HCT116 (cell line): Measurements from ENCODE around the gene SLC7A7. TPM values are rescaled to one million over a fixed set of nuclear protein-coding genes. Genes with fewer than 3 reads are reported as not detected.

Experiments
- ATAC-seq: fragments of 200-7000 bp; cut with Tn5 transposase; 2 replicates; pipeline ENCODE4 v1.9.1; 2020; ENCODE audit warnings: mild to moderate bottlenecking, moderate library complexity
- BruUV-seq: library from RNA; stranded (reverse); fragments of 400-500 nt; replicated peaks from 2 replicates; lab custom pipeline; 2021; lab: Mats Ljungman, UMichigan
- CTCF ChIA-PET: fragments of 300-600 bp; sonication (Branson Sonifier 250); formaldehyde crosslinking; loops from one replicate; lab custom pipeline; 2021; ENCODE audit warnings: antibody characterized with exemption; lab: Charles Lee
- POLR2A ChIA-PET: fragments of 300-600, 350-600 bp; sonication (Branson Sonifier 250); formaldehyde crosslinking; loops from one replicate; lab custom pipeline; 2021; ENCODE audit warnings: antibody characterized with exemption; lab: Charles Lee
- RAD21 ChIA-PET, 2 experiments: fragments of 300-600 bp; sonication (Branson Sonifier 250); formaldehyde crosslinking; loops; one replicate each; lab custom pipeline; 2023; ENCODE audit warnings: low total read pairs in 2 of 2; ENCODE audit not compliant: uncharacterized antibody in 2 of 2, unreplicated experiment in 2 of 2, low non-redundant PET in 1 of 2; lab: Charles Lee
- DNase-seq: peaks from one replicate; pipeline ENCODE4 v3.0.0-alpha.2; 2010; ENCODE audit warnings: low read depth, low spot score
- H2AFZ ChIP-seq: fragments of 200-600 bp; shearing (Covaris generic), sonication (generic); 2 replicates; pipeline ENCODE4 v1.6.1; 2017; ENCODE audit warnings: low read depth, mixed run types, mixed read lengths, antibody characterized with exemption, low read length; ENCODE audit not compliant: poor library complexity, severe bottlenecking
- H3K27ac ChIP-seq: 2 replicates; pipeline ENCODE4 v1.5.1; 2012; ENCODE audit warnings: low read depth, low read length
- H3K27me3 ChIP-seq: fragments of 200-600 bp; sonication (generic); 2 replicates; pipeline ENCODE4 v1.6.1; 2016; ENCODE audit warnings: mixed run types, low read length, mixed read lengths; ENCODE audit not compliant: insufficient read depth
- H3K36me3 ChIP-seq, 2 experiments: fragments of 200-500 bp in 1 of 2; fragments of 200-600 bp in 1 of 2; sonication (Bioruptor generic) in 1 of 2; sonication (generic) in 1 of 2; 2 replicates each; pipeline versions ENCODE4 v1.5.1 to v1.6.1; 2014 to 2016; ENCODE audit warnings: low read length in 2 of 2, inconsistent platforms in 1 of 2, mixed read lengths in 1 of 2, mixed run types in 1 of 2; ENCODE audit not compliant: insufficient read depth in 2 of 2, control insufficient read depth in 1 of 2
- H3K4me1 ChIP-seq, 2 experiments: fragments of 200-600 bp in 1 of 2; sonication (generic) in 1 of 2; 2 replicates each; pipeline versions ENCODE4 v1.5.1 to v1.6.1; 2012 to 2017; ENCODE audit warnings: low read length in 2 of 2, inconsistent platforms in 1 of 2, mild to moderate bottlenecking in 1 of 2, mixed read lengths in 1 of 2, mixed run types in 1 of 2, moderate library complexity in 1 of 2; ENCODE audit not compliant: insufficient read depth in 2 of 2, control insufficient read depth in 1 of 2
- H3K4me2 ChIP-seq: fragments of 200-600 bp; sonication (generic); 2 replicates; pipeline ENCODE4 v1.6.1; 2017; ENCODE audit warnings: mixed run types, low read length, mixed read lengths
- H3K4me3 ChIP-seq, 2 experiments: fragments of 200-600 bp in 1 of 2; sonication (generic) in 1 of 2; replicated peaks in 1 of 2; 2 replicates each; pipeline ENCODE4 v1.5.1; 2011 to 2016; ENCODE audit warnings: low read length in 2 of 2, control low read depth in 1 of 2, low read depth in 1 of 2, mild to moderate bottlenecking in 1 of 2, mixed read lengths in 1 of 2, mixed run types in 1 of 2
- H3K79me2 ChIP-seq: fragments of 200-600 bp; sonication (generic); 2 replicates; pipeline ENCODE4 v1.6.1; 2017; ENCODE audit warnings: mild to moderate bottlenecking, mixed run types, low read length, moderate library complexity, mixed read lengths; ENCODE audit not compliant: insufficient read depth
- H3K9ac ChIP-seq: fragments of 200-600 bp; sonication (generic); 2 replicates; pipeline ENCODE4 v1.6.1; 2016; ENCODE audit warnings: low read length, mixed read lengths
- H3K9me2 ChIP-seq: fragments of 200-600 bp; sonication (generic), shearing (Covaris generic); 2 replicates; pipeline ENCODE4 v1.6.1; 2017; ENCODE audit warnings: mixed run types, mild to moderate bottlenecking, moderate library complexity; ENCODE audit not compliant: insufficient read depth
- H3K9me3 ChIP-seq, 2 experiments: fragments of 200-500 bp in 1 of 2; fragments of 200-600 bp in 1 of 2; sonication (Bioruptor generic) in 1 of 2; sonication (generic) in 1 of 2; 2 replicates each; pipeline ENCODE4 v1.6.1; 2014 to 2017; ENCODE audit warnings: low read length in 2 of 2, mixed read lengths in 2 of 2, inconsistent platforms in 1 of 2, low read depth in 1 of 2, mild to moderate bottlenecking in 1 of 2, mixed run types in 1 of 2, moderate library complexity in 1 of 2; ENCODE audit not compliant: control insufficient read depth in 1 of 2, insufficient read depth in 1 of 2
- H4K20me1 ChIP-seq: fragments of 200-600 bp; sonication (generic), shearing (Covaris generic); 2 replicates; pipeline ENCODE4 v1.6.1; 2017; ENCODE audit warnings: mixed run types, mild to moderate bottlenecking, moderate library complexity; ENCODE audit not compliant: insufficient read depth
- CBX3 ChIP-seq: IDR thresholded peaks from 2 replicates; pipeline ENCODE4 v1.6.1; 2012; ENCODE audit warnings: low read depth
- CEBPB ChIP-seq: IDR thresholded peaks from 2 replicates; pipeline ENCODE4 v1.6.1; 2012; ENCODE audit warnings: low read depth
- EGR1 ChIP-seq: IDR thresholded peaks from 2 replicates; pipeline ENCODE4 v1.6.1; 2012; ENCODE audit warnings: low read depth
- EZH2 ChIP-seq: fragments of 200-600 bp; sonication (generic); IDR thresholded peaks from 2 replicates; pipeline ENCODE4 v1.6.1; 2017; ENCODE audit warnings: antibody characterized with exemption, mixed run types
- EZH2phosphoT487 ChIP-seq: fragments of 200-600 bp; IDR thresholded peaks from 2 replicates; pipeline ENCODE4 v1.6.1; 2018; ENCODE audit warnings: antibody characterized with exemption, borderline replicate concordance
- FOSL1 ChIP-seq: IDR thresholded peaks from 2 replicates; pipeline ENCODE4 v1.6.1; 2012; ENCODE audit warnings: low read depth
- JUND ChIP-seq: IDR thresholded peaks from 2 replicates; pipeline ENCODE4 v1.6.1; 2012
- MAX ChIP-seq: IDR thresholded peaks from 2 replicates; pipeline ENCODE4 v1.6.1; 2012
- POLR2A ChIP-seq: IDR thresholded peaks from 2 replicates; pipeline ENCODE4 v1.7.0; 2011; ENCODE audit warnings: borderline replicate concordance; ENCODE audit not compliant: insufficient read depth, insufficient read length; ENCODE audit errors: extremely low read depth
- POLR2AphosphoS5 ChIP-seq: IDR thresholded peaks from 2 replicates; pipeline ENCODE4 v1.6.1; 2011; ENCODE audit warnings: mild to moderate bottlenecking, low read depth, low read length, moderate library complexity
- RAD21 ChIP-seq: IDR thresholded peaks from 2 replicates; pipeline ENCODE4 v1.6.1; 2012; ENCODE audit warnings: low read depth, mild to moderate bottlenecking
- SRF ChIP-seq: IDR thresholded peaks from 2 replicates; pipeline ENCODE4 v1.6.1; 2012; ENCODE audit warnings: low read depth
- TCF7L2 ChIP-seq: IDR thresholded peaks from 2 replicates; pipeline ENCODE4 v1.7.0; 2011; ENCODE audit warnings: borderline replicate concordance, inconsistent platforms; ENCODE audit not compliant: insufficient read depth, insufficient read length; ENCODE audit errors: extremely low read depth
- YY1 ChIP-seq: IDR thresholded peaks from 2 replicates; pipeline ENCODE4 v1.6.1; 2011; ENCODE audit warnings: low read length, low read depth, moderate library complexity, mild to moderate bottlenecking; ENCODE audit not compliant: insufficient replicate concordance; ENCODE audit errors: extremely low read depth
- ZFX ChIP-seq: fragments of 450-650 bp; IDR thresholded peaks from 2 replicates; pipeline ENCODE4 v1.6.1; 2017
- ZNF274 ChIP-seq: fragments of 200-500 bp; sonication (Bioruptor generic); IDR thresholded peaks from 2 replicates; pipeline ENCODE4 v1.6.1; 2014; ENCODE audit warnings: mild to moderate bottlenecking, low read depth, low read length, inconsistent platforms
- intact Hi-C: fragments of 100-400 bp; cut with micrococcal nuclease; formaldehyde crosslinking; loops from 2 replicates; pipeline ENCODE4 v1.10.0; 2022
- total RNA-seq: library from RNA; stranded (reverse); gene quantifications from one replicate; pipeline ENCODE4 v1.2.1, GENCODE V29; 2021; ENCODE audit not compliant: unreplicated experiment
- TF ChIP-seq, protein P1 (sequence below): IDR thresholded peaks from 2 replicates; pipeline ENCODE4 v1.6.1; 2012

Gene SLC7A7
- total RNA-seq, 1 experiment from 2014 or later: 0.27 TPM

DNA sequence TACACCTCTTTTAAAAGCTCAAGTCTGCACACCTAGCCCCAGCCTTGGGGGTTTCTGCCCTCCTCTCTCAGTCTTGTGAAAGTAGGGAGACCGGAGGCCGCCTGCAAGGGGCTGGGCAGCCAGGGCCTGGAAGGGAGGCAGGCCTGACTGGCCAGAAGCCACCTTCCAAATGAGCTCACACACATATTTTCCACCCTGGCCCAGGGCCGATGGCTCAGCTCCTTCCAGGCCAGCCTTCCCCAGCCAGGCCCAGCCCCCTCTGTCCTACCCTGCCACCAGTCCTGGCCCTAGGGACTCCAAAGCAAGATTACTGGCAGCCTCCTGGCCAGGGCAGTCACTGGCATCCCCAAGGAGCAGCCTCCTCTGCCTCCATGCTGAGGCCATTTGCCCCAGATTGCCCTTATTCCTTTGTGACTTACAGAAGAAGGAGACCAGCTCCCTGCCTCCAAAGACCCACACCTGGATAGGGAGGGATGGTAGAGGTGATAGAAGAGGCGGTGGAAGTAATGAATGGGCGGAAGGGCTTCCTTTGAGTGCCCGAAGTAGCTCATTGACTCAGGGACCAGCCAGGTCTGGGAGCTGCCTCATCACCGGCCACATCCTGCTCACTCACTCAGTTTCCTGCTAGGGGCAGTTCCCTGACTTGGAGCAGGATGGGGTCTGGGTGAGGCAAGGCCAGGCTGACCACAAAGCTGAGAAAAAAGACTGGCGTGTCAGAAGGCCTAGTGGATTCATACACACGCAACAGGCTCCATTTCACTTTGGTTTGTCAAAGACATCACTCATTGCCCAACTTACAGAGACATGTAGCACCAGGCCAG, 35.9 kb upstream of the SLC7A7 start:
- no peaks in the 10 kb centered on the region for H4K20me1 ChIP-seq
- no peaks in the 10 kb centered on the region for H3K36me3 ChIP-seq
- ChIA-PET RAD21 (no interaction called here), CTCF (interaction anchor here (1.0 to 5.6 kb wide), 7 partner anchors 20 to 281 kb away, joined by 4 to 41 read pairs (median 7); partner anchors contain the start of gene LRP10), POLR2A (no interaction called here)
- no peaks in the 10 kb centered on the region for H3K9me3 ChIP-seq
- H3K9me2 ChIP-seq: no peaks in the 10 kb centered on the region
- H3K4me2 ChIP-seq: no peak overlapping the region
- intact Hi-C loops: no loop called here
- no peak for TF ChIP-seq EZH2phosphoT487
- TF ChIP-seq ZNF274: no peak
- no peak for TF ChIP-seq JUND
- TF ChIP-seq CEBPB: no peak
- TF ChIP-seq, protein P1, sequence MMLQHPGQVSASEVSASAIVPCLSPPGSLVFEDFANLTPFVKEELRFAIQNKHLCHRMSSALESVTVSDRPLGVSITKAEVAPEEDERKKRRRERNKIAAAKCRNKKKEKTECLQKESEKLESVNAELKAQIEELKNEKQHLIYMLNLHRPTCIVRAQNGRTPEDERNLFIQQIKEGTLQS: no peak
- TF ChIP-seq ZFX: no peak
- no peak for TF ChIP-seq POLR2A
- TF ChIP-seq FOSL1: no peak
- TF ChIP-seq CBX3: no peak
- no peak for TF ChIP-seq EGR1
- TF ChIP-seq POLR2AphosphoS5: no peak
- TF ChIP-seq RAD21: no peak
- TF ChIP-seq YY1: no peak
- TF ChIP-seq MAX: no peak
- TF ChIP-seq EZH2: no peak
- no peak for TF ChIP-seq TCF7L2
- no peak for TF ChIP-seq SRF
- no peak overlapping the region for H3K9ac ChIP-seq
- H3K79me2 ChIP-seq: no peaks in the 10 kb centered on the region
- H3K4me1 ChIP-seq: peaks cover 3 to 19% of the 10 kb centered on the region in 2 experiments; a peak in 2 of 4 replicates
- ATAC-seq (no peak), DNase-seq (no peak)
- no peaks in the 10 kb centered on the region for H3K27me3 ChIP-seq
- no peak overlapping the region for H3K4me3 ChIP-seq
- no TSS peak for BruUV-seq
- no peak overlapping the region for H3K27ac ChIP-seq
- H2AFZ ChIP-seq: no peak overlapping the region
